KMS-11 (cell line): ENCODE results near the gene CACNA1G.

Source experiments
- H2AFZ ChIP-seq: fragments of 200-600 bp; sonication (generic); 2 replicates; pipeline ENCODE4 v1.6.1; 2016; ENCODE audit warnings: antibody characterized with exemption, mixed run types, low read depth
- H3K27ac ChIP-seq: fragments of 200-600 bp; sonication (generic); 2 replicates; pipeline ENCODE4 v1.6.1; 2016; ENCODE audit warnings: mild to moderate bottlenecking, mixed run types
- H3K27me3 ChIP-seq: fragments of 200-600 bp; sonication (generic); 2 replicates; pipeline ENCODE4 v1.6.1; 2017; ENCODE audit warnings: mild to moderate bottlenecking, low read depth, mixed run types, moderate library complexity; ENCODE audit not compliant: insufficient read depth
- H3K36me3 ChIP-seq: fragments of 200-600 bp; sonication (generic); 2 replicates; pipeline ENCODE4 v1.6.1; 2017; ENCODE audit warnings: mild to moderate bottlenecking, mixed run types; ENCODE audit not compliant: insufficient read depth
- H3K4me1 ChIP-seq: fragments of 200-600 bp; sonication (generic); 2 replicates; pipeline ENCODE4 v1.6.1; 2016; ENCODE audit warnings: mild to moderate bottlenecking, low read depth, mixed run types; ENCODE audit not compliant: poor library complexity, severe bottlenecking
- H3K4me2 ChIP-seq: fragments of 200-600 bp; sonication (generic); 2 replicates; pipeline ENCODE4 v1.7.0; 2016; ENCODE audit warnings: mild to moderate bottlenecking, mixed run types
- H3K4me3 ChIP-seq: fragments of 200-600 bp; sonication (generic); IDR thresholded peaks from 2 replicates; pipeline ENCODE4 v1.6.1; 2017; ENCODE audit warnings: low read depth, low read length, mixed read lengths; ENCODE audit not compliant: insufficient read depth
- H3K79me2 ChIP-seq: fragments of 200-600 bp; sonication (generic); 2 replicates; pipeline ENCODE4 v1.6.1; 2016; ENCODE audit warnings: low read depth, mixed run types; ENCODE audit not compliant: insufficient read depth
- H3K9ac ChIP-seq: fragments of 200-600 bp; sonication (generic); 2 replicates; pipeline ENCODE4 v1.6.1; 2016; ENCODE audit warnings: mild to moderate bottlenecking, mixed run types
- H4K20me1 ChIP-seq: fragments of 200-600 bp; sonication (generic); 2 replicates; pipeline ENCODE4 v1.6.1; 2016; ENCODE audit warnings: mild to moderate bottlenecking, mixed run types; ENCODE audit not compliant: insufficient read depth
- CTCF ChIP-seq: fragments of 200-600 bp; sonication (generic); conservative IDR thresholded peaks from 2 replicates; pipeline ENCODE4 v1.6.1; 2017; ENCODE audit warnings: low read depth, mild to moderate bottlenecking, antibody characterized with exemption, low read length, moderate library complexity, mixed read lengths

CACNA1G gene

GRCh38 chr17:50675190-50675589, 114.7 kb downstream of the CACNA1G start:
- no peak overlapping the region for H3K4me3 ChIP-seq
- no peaks in the 10 kb centered on the region for H3K79me2 ChIP-seq
- H3K36me3 ChIP-seq: no peaks in the 10 kb centered on the region
- no peak overlapping the region for H3K4me2 ChIP-seq
- H2AFZ ChIP-seq: no peak overlapping the region
- no peaks in the 10 kb centered on the region for H3K4me1 ChIP-seq
- H4K20me1 ChIP-seq: no peaks in the 10 kb centered on the region
- no peak overlapping the region for H3K27ac ChIP-seq
- no peak for TF ChIP-seq CTCF
- peaks cover 3% of the 10 kb centered on the region; the same call in 1 of the 2 replicates for H3K27me3 ChIP-seq
- no peak overlapping the region for H3K9ac ChIP-seq

- H3K27me3 ChIP-seq: peaks cover 3% of the 10 kb centered on the region; the same call in 1 of the 2 replicates
- H4K20me1 ChIP-seq: no peaks in the 10 kb centered on the region
- no peak overlapping the region for H3K9ac ChIP-seq
- H3K36me3 ChIP-seq: no peaks in the 10 kb centered on the region
- no peak overlapping the region for H3K27ac ChIP-seq
- TF ChIP-seq CTCF: no peak
- no peak overlapping the region for H3K4me3 ChIP-seq
- no peaks in the 10 kb centered on the region for H3K4me1 ChIP-seq
- H3K4me2 ChIP-seq: no peak overlapping the region
- no peaks in the 10 kb centered on the region for H3K79me2 ChIP-seq
- no peak overlapping the region for H2AFZ ChIP-seq
Measured at GRCh38 chr17:50675627-50676026, 115.1 kb downstream of the CACNA1G start.

- Histone ChIP-seq H3K4me2 (no peak overlapping the region), H3K27ac (no peak overlapping the region), H3K36me3 (no peaks in the 10 kb centered on the region), H4K20me1 (no peaks in the 10 kb centered on the region), H3K4me1 (peaks cover 5% of the 10 kb centered on the region), H3K4me3 (no peak overlapping the region), H3K27me3 (peaks cover 7% of the 10 kb centered on the region; the same call in 1 of the 2 replicates), H3K79me2 (no peaks in the 10 kb centered on the region), H2AFZ (no peak overlapping the region), H3K9ac (no peak overlapping the region)
- no peak for TF ChIP-seq CTCF
Measured at GRCh38 chr17:50676065-50676975, 115.8 kb downstream of the CACNA1G start.
